Peyer's patch (tissue), 4 donors: ENCODE measurements around the gene SLC38A11.

Experiments used
- CTCF ChIP-seq, 6 experiments: fragments of 450-650 bp in 4 of 6; fragments of 200-600 bp in 2 of 6; sonication (generic) in 1 of 6; IDR thresholded peaks; one replicate each; pipeline ENCODE4 v1.5.1; 2017 to 2019; ENCODE audit warnings: antibody characterized with exemption in 6 of 6, mild to moderate bottlenecking in 3 of 6, moderate library complexity in 1 of 6
- POLR2A ChIP-seq, 2 donors: fragments of 450-650 bp; IDR thresholded peaks; one replicate each; pipeline ENCODE4 v1.5.1; 2017; ENCODE audit warnings: antibody characterized with exemption in 2 of 2, mild to moderate bottlenecking in 2 of 2, moderate library complexity in 2 of 2

GRCh38 chr2:164922134-164922533, 33.2 kb downstream of the SLC38A11 start:
- TF ChIP-seq CTCF (IDR thresholded peaks at IDR 0.05) (no peak), POLR2A (IDR thresholded peaks at IDR 0.05) (no peak)
